ENCODE measurements around the gene CDK1. TPM values are rescaled to one million over a fixed set of nuclear protein-coding genes. Genes with fewer than 3 reads are reported as not detected.

The CDK1 gene
- total RNA-seq, 1 experiment from 2014 or later, result 78.9 TPM

DNA sequence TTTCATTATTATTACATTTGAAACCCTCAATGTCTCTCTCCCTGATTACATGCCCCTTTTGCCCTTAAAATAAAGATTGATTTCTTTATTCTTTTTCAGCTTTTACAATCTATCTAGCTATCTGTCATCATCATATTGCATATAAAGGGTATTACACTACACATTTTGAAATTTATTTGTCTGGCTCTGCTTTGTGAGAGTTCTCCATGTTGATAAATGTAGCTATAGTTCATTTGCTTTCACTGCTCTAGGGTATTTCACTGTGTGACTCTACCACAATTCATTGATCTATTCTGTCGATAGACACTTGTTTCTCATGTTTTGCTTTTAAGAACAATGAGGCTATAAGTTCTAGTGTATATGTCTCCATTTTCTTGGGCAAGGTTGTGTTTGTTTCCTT, 25.6 kb downstream of the CDK1 start:
- H3K27me3 Mint-ChIP-seq (ENCODE audit: low read depth), result no peaks in the 10 kb centered on the region
- no peaks in the 10 kb centered on the region for H3K79me2 ChIP-seq (ENCODE audit: insufficient read depth, low read length)
- no peak overlapping the region for H2BK20ac ChIP-seq (ENCODE audit: low read depth, low read length, poor library complexity, severe bottlenecking)
- H3K79me1 ChIP-seq (ENCODE audit: insufficient read depth, low read depth, low read length, poor library complexity, severe bottlenecking), result no peaks in the 10 kb centered on the region
- H3K56ac ChIP-seq (ENCODE audit: insufficient read length, low read depth, low read length), result no peak overlapping the region
- no peaks in the 10 kb centered on the region for H3K9me3 ChIP-seq (ENCODE audit: control insufficient read depth, low read depth, low read length)
- no peak overlapping the region for H2AK5ac ChIP-seq (ENCODE audit: insufficient read length, low read length)
- no peak overlapping the region for H3K4ac ChIP-seq (ENCODE audit: low read depth, low read length)
- DNase-seq, result no peak
- TF ChIP-seq CTCF (conservative IDR thresholded peaks at IDR 0.05), result no peak
- H3K18ac ChIP-seq (ENCODE audit: insufficient read length, low read depth, low read length), result no peak overlapping the region
- no peak overlapping the region for H3K23ac ChIP-seq (ENCODE audit: insufficient read length, low read depth, low read length)
- H2AFZ ChIP-seq (ENCODE audit: low read length), result no peak overlapping the region
- no peak overlapping the region for H3T11ph ChIP-seq (ENCODE audit: low read length)
- no peak overlapping the region for H3K4me3 Mint-ChIP-seq
- WGBS (ENCODE audit: extremely low coverage, insufficient read length, low lambda C conversion rate), result no CpG with 5 or more reads among the region's 1 CpG
- no peak overlapping the region for H2BK15ac ChIP-seq (ENCODE audit: low read depth, low read length)
- H3K9ac ChIP-seq (ENCODE audit: extremely low read depth, insufficient read length, low read length), result no peak overlapping the region
- no peak overlapping the region for H3K4me2 ChIP-seq (ENCODE audit: insufficient read depth, insufficient read length, low read length)
- H2BK12ac ChIP-seq (ENCODE audit: insufficient read length, low read depth, low read length), result no peak overlapping the region
- no peak overlapping the region for H3K27ac Mint-ChIP-seq
- no peaks in the 10 kb centered on the region for H3K4me1 ChIP-seq (ENCODE audit: insufficient read depth, low read length)
- H2BK120ac ChIP-seq (ENCODE audit: low read depth, low read length, poor library complexity, severe bottlenecking), result no peak overlapping the region
- peaks cover 2 to 15% of the 10 kb centered on the region in 2 experiments for H3K4me1 Mint-ChIP-seq
- H3K27me3 ChIP-seq (ENCODE audit: insufficient read depth, low read length), result no peaks in the 10 kb centered on the region
- H3K9me3 Mint-ChIP-seq, result no peaks in the 10 kb centered on the region
- H3K27ac ChIP-seq (ENCODE audit: insufficient read length, low read depth, low read length), result no peak overlapping the region
- no peak overlapping the region for H4K91ac ChIP-seq (ENCODE audit: insufficient read length, low read depth, low read length)
- H4K5ac ChIP-seq (ENCODE audit: insufficient read length, low read depth, low read length), result no peak overlapping the region
- H4K20me1 ChIP-seq (ENCODE audit: control insufficient read depth, insufficient read depth, insufficient read length), result no peaks in the 10 kb centered on the region
- H3K36me3 Mint-ChIP-seq (ENCODE audit: insufficient read depth in 1 of 3, low read depth in 3 of 3), result peaks cover 0 to under 1% (median under 1%) of the 10 kb centered on the region in 3 experiments; a peak in 2 of 7 replicates
- H3K23me2 ChIP-seq (ENCODE audit: insufficient read length, low read depth, low read length, poor library complexity, severe bottlenecking), result no peaks in the 10 kb centered on the region
- H2BK5ac ChIP-seq (ENCODE audit: insufficient read length, low read length), result no peak overlapping the region
- H3K14ac ChIP-seq (ENCODE audit: insufficient read depth, low read length), result no peak overlapping the region
- no peak overlapping the region for H4K8ac ChIP-seq (replicated peaks; ENCODE audit: insufficient read length, low read depth, low read length)
